Vagina (tissue), 2 donors: Measurements from ENCODE around the gene CPT1A.

Experiments
- CTCF ChIP-seq, 3 experiments: fragments of 450-650 bp in 2 of 3; fragments of 200-600 bp in 1 of 3; sonication (generic) in 1 of 3; IDR thresholded peaks; one replicate each; pipeline ENCODE4 v1.5.1; 2017 to 2019; ENCODE audit warnings: antibody characterized with exemption in 3 of 3, mild to moderate bottlenecking in 2 of 3, moderate library complexity in 2 of 3
- POLR2A ChIP-seq, 2 donors: fragments of 450-650 bp; IDR thresholded peaks; one replicate each; pipeline ENCODE4 v1.6.1; 2017; ENCODE audit warnings: antibody characterized with exemption in 2 of 2, mild to moderate bottlenecking in 2 of 2, moderate library complexity in 2 of 2
- POLR2AphosphoS5 ChIP-seq, 2 donors: sonication (generic); formaldehyde crosslinking; IDR thresholded peaks; one replicate each; pipeline ENCODE4 v1.9.0; 2017; ENCODE audit warnings: antibody characterized with exemption in 2 of 2, mild to moderate bottlenecking in 2 of 2, low read depth in 1 of 2; ENCODE audit not compliant: insufficient read depth in 1 of 2

- TF ChIP-seq POLR2A (IDR thresholded peaks at IDR 0.05) (no peak), CTCF (IDR thresholded peaks at IDR 0.05) (no peak), POLR2AphosphoS5 (IDR thresholded peaks at IDR 0.05; ENCODE audit: insufficient read depth in 1 of 2, low read depth in 1 of 2) (no peak)
These were observed 10.9 kb upstream of the CPT1A start for GRCh38 chr11:68852628-68853027.
